Activated CD4-positive, CD25-positive, alpha-beta regulatory T cell treated with anti-CD3 and anti-CD28 coated beads, Interleukin-2, amount 50 U/mL, for 16 hours (primary cell): ENCODE measurements around the gene SUGCT.

ENCODE experiments used
- DNase-seq: peaks from one replicate; pipeline ENCODE4 v3.0.0-alpha.2; 2020; ENCODE audit warnings: low read depth, low spot score

SUGCT gene

DNA sequence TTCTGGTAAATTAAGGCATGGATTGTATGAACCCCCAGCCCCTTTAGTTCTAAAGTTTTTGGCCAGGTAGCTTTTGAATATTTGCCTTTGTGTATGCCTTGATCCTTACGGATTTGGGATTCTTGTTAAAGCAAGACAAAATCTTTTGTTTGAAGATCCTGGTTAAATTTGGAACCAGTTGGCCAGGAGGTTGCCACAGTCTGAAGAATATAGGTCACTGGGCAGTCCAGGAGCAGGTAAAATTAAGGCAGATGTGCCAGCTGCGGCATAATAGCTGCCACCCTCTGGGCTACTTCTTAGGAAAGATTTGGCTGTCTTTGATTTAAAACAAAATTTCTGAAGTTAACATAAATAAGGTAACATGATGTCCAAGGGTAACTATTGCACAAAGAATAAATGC is 192.3 kb downstream of the SUGCT start:
- no peak for DNase-seq

DNA sequence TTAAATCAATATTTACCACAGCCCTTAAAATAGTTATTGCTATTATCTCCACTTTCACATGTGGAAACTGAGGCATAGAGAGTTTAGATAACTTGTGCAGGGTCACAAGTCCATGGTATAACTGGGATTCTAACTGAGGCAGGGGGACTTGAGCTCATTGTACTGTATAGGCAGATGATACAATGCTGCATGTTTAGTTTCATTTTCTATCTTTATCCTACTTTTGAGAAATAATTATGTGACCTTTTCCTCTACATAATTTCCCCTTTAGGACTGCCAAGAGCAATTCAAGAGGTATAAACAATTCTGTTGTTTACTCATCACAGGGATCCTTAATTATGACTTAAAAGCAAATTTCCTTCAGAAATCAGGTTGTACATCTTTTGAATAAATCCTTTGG is 193.1 kb downstream of the SUGCT start:
- no peak for DNase-seq

DNA sequence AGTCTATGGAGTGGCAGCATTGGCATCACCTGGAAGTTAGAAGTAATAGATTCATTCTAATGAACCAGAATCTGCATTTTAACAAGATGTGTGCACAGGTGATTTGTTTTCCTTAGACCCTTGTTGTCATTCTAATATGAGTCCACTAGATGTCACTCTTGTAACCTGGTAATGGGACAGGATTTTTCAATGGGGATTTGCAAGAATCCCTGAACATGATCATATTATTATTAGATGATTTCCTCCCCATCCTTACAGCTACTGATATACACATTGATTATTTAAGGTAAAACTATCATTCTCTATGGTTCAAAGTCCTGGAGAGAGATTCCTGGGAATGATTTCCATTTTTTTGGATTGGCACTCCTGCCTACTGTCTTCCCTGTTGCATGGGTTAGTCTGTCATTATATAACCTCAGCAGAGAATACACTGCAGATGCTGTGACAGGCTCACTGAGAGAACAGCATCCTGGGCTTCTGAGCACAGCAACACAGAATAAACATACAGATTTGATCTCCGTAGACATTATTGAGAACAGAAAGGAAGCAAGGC is 194.9 kb downstream of the SUGCT start:
- no peak for DNase-seq

DNA sequence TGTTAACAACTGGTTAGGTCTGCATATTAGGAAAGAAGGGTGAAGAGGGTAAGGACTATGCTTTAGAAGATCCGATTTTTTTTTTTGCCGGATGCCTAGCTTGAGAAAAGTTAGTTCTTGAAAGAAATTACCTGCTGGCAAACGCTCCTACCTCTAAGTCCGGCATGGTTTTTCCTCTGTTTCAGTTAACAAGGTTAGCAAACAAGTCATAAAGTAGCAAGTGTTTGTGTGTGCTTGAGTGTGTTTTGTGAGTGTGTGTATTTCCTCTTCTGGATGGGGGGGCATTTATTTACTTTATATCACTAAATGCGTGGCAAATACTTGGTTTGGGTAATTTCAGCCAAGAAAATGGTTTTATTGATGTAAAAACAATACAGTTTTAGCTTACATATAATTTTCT is 195.6 kb downstream of the SUGCT start:
- DNase-seq = no peak

DNA sequence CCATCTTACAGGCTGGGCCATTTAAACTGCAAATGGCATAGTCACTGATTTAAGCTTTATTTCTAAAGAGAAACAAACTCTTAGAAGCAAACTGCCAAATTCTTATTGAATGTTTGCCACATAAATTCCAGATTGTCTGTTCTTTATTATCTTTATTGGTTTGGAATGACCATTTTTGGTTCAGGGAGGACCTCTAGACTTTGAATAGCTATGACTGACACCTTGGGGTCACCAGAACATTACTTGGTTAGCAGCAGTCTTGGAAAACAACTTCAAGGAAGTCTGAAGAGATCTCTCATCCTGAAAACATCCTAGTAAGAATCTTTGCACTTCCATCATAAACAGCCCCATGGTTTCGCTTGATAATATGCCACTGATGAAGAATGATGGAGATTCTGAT is 197.1 kb downstream of the SUGCT start:
- DNase-seq = no peak

DNA sequence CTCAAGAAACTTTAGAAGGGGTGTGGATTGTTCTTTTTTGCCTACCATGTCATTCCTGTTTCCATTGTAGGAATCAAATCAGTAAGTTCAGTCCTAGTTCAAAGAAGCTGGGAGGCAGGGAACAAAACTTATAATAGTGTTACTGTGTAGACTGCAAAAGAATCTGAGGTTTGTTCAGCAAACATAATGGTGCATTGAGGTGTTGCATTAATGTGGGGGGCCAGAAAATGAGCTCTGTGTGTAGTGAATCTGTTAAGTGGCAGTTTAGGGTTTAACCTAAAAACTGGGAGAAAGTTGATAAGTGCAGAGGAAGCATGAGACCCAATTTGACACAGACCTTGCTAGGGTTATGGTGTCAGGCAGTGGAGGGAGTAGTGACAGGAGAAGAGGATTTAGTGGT is 197.7 kb downstream of the SUGCT start:
- no peak for DNase-seq

DNA sequence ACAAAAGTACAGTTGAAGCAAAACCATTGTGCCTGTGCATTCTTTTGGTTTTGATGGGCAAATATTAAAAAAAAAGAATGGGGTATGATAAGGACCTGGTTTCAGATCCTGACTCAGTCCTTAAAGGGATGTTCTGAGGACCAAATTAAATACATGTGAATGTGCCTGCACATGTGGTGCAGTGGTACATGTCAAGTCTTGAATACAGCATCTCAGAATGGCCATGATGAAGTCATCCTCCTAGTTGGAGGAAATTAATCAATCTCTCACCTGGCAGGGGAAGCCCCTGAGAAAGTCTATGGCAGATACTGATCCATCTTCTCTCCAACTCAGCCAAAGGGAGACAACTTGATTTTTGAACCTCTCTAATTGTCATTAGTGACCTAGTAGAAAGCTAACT is 207.0 kb downstream of the SUGCT start:
- DNase-seq = no peak

DNA sequence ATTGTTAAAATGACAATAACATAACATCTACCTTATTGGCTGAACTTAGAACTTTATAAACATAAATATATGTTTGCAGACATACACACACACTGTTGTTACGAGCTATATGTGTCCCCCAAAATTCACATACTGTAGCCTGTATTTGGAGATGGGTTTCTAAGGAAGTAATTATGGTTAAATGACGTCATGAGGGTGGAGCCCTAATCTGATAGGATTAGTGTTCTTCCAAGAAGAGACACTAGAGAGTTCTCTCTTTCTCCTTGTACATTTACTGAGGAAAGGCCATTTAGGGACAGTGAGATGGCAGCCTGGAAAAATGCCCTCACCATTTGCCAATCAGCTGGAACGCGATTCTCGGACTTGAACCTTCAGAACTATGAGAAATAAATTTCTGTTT is 211.7 kb downstream of the SUGCT start:
- no peak for DNase-seq

DNA sequence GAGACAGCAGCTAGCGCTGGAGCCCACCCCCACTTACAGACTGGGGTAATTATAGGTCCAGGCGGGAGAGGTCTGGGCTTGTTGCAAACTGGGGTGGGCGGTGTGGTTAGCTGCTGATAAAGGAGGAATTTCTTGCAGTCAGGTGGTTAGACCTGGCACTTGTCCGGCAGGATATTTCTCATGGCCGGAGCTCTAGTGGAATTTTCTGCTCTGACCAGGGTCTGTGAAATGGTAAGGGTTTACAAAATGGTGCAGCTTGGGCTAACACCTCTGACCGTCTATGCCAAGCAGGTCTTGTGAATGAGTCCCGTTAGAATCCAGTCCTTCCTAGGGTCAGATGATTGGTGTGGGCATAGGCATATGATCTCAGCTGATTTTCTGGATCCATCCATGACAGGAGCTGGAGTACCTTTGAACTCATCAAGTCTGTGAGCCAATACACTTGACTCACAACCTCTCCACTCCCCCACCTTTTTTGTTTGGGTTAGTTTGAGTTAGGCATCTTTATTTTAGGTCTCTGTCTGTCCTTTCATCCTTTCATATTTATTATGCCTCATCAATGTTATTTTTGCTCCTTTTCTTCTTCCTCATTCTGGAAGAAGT is 213.4 kb downstream of the SUGCT start:
- no peak for DNase-seq

DNA sequence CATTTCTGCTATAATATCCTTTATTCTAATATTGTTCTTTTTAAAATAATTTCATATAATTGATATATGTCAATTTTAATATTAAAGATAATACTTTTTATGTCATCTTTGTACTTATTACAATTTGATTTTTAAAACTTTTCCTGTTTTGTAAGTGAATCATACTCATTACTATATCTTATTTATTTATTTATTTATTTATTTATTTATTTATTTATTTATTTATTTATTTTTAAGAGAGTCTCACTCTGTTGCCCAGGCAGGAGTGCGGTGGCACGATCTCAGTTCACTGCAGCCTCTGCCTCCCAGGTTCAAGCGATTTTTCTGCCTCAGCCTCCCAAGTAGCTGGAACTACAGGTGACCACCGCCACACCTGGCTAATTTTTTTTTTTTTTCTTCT is 215.3 kb downstream of the SUGCT start:
- no peak for DNase-seq

DNA sequence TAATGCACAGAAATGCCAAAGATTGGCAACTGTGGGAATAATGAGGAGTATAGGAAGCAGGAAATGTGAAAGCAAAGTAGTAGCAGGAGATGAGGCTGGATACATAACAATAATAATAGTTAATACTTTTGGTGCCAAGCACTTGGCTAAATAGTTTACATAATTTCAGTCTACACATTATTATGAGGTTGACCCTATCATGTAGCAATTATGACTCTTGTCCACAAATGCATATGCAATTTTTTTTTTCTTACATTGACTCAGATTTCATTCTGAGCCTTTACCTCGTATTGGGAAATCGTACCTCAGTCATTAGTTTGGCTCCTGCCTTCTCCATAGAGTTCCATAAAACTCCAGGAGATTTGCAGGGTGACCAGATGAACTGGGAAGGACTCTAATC is 219.9 kb downstream of the SUGCT start:
- no peak for DNase-seq

DNA sequence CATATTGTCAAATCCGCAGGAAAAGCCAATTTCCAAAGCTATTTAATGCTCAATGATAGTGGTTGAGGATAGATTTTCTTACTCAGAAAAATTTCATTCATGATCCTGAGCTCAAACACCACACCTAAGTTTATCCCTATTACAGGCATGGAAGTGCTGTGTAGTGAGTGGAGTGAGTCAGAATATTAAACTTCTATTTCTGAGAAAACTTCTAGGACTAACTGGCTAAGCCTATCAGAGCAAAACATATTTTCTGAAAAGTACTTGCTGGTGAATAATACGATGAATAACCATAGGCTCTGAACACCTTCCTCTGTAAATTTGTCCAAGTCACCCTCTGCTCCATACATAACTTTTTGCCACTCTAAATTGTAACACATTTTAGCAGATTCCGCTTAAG is 221.5 kb downstream of the SUGCT start:
- DNase-seq = no peak

DNA sequence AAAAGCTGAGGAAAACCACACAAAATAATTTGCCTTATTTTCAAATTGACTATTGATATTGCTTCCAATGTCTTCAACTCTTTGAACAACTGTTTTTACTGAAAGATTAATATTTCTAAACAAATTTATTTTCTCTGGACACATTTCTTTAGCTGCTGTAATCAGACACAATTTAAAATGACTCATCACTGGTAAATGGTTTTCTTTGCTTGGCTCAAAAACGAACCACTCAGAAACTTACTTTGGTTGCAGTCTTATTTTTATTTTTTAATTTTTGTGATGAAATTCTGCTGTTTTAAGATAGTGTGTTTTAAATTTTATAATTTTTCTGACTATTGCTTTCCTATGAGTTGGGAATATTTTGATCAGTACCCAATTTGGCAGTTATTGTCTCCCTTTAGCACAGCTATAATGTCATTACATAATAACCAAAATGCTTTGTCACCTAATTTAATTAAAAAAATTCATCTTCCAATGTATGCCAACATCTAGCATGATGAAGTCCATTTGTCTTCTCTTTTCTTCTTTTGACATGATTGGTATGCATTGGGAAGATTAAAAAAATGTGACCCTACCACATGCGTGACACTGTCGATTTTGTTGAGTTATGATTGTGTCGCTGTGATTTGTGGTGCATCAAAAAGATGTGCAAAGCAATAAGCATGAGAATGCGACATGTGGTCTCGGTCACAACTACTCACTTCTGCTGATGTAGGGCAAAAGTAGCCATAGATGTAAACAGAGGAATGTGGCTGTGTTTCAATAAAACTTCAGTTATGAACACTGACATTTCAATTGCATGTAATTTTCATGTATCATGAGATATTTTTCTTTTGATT is 222.3 kb downstream of the SUGCT start:
- no peak for DNase-seq

DNA sequence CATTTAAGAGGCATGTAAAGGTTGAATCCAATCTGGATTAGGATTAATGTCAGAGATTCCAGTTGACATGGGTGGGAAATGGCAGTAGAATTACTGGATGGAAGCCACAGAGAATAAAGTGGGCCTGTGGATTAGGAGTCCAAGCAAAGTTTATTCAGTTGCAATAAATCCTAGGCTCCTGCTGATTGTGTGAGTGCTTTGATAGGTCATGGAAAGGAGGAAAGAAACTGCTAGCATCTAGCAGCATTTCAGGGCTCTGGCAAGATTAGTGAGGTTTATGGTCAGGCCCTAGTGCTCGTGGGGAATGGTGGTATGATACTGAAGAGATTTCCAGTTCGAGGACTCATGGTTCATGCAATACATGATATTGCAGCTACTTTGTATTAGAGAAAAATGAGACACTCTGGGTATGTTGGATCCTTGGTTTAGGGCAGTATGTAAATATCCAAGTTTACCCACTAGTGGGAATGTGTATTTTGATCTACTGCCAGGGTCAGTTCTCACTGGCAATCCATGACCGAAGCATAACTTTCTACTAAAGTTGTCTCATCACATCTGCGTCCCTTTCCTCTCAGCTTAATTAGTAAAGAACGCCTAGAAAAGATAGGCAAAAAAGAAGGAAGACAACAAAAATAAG is 235.0 kb downstream of the SUGCT start:
- no peak for DNase-seq

DNA sequence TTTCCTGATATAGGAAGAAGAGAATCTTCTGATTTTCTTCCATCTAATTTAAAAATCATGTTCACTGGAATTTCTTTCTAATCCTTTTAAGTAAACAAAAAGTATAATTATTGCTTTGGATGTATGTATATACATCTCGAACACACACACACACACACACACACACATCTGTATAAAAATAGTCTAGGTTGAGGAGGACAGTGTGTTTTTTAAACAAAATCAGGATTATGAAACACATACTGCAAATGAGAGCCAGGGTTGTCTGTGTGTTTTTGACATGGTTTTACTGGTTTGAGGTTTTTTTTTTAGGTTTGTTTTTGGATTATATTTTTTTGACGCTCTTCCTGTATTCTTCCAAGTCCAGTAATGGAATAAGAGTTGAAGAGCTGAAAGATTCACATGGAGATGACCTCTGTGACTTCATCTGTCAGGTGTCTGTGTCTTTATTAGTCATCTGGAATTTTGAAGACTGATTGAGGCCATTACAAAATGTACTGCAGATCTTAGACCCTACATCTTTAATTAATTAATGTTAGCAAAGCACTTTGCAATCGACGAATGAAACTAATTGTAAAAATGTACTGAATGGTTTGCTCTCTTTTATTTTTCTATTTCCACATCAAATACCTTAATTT is 237.1 kb downstream of the SUGCT start:
- no peak for DNase-seq

DNA sequence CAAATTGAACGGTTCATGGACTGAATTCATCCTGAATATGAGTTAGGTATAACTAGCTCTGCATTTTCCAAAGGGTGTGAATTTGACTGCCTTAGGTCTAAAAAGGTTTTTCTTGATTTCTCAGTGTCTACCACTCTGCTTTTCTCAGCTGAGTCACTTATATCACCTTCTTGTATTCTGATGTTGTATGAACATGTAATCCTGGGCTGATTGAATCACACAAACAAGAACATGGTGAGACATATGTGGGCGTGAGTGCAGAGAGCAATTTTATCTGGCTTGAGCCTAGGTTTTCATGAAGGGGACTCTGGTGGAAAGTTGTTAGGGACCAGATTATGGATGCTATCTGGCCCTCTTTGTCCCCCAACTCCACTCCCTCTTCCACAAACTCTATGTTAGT is 239.8 kb downstream of the SUGCT start:
- DNase-seq = no peak

DNA sequence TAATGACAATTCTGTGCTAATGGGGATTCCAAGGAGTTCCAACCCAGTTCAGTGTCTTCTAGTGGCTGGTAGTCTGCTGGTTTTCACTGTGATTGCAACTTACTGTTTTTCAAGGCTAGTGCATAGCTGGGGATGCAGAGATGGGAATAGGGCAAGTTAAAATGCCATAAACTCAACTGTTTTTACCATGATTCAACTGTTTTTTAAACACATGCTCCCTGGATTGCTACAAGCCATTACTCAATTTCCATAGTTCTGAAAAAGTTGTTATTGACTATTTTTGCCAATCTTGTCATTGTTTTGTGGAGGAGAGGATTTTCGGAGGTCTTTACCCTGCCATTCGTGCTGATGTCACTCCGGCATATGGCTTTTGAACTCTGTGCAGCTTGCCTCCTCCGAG is 245.3 kb downstream of the SUGCT start:
- no peak for DNase-seq

DNA sequence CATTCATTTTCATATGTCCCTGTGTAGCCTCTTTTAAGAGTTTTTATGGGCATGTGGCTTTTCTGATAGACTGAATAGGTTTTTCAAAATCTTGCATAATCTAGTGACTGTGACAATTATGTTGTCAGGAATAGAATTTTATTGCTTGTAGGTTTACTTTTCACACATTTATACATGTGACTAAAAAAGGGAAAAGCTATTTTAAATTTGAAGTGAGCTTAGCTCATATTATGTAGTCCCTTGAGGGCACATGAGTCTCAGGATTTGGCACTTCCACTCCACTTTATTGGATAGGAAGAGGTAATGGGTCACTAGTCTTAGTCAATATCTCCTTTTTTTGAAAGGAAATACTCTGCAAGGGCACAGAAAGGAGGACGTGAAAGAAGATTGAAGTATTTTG is 247.3 kb downstream of the SUGCT start:
- no peak for DNase-seq

DNA sequence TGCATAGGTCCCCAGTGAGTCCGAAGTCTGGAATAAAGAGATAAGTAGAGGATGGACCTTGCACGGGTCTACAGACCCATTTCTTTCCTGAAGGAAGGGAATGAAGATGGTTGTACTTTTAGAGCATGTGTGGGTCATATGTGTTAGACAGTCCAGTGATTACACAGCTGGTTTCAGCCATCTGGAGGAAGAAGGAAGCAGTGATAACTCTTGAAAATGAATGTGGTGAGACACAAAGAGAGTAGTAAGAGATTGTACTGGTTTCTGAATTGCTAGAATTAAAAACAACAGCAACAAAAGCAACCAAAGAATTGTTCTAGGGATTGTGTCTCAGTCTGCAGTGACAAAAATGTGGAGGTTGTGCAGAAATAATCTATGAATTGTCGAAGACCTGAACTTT is 258.9 kb downstream of the SUGCT start:
- DNase-seq = no peak

DNA sequence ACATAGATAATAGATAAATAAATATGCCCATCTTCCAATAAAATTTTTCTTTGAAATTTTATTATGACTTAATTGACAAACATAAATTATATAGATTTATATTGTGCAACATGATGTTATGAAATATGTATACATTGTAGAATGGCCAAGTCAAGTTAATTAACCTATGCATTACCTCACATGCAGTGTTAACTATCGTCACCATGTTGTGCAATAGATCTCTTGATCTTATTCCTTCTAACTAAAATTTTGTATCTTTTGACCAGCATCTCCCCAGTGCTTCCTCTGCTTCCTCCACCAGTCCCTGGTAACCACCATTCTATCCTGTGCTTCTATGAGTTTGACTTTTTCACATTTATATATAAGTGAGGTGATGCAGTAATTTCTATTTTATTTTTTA is 259.6 kb downstream of the SUGCT start:
- no peak for DNase-seq

DNA sequence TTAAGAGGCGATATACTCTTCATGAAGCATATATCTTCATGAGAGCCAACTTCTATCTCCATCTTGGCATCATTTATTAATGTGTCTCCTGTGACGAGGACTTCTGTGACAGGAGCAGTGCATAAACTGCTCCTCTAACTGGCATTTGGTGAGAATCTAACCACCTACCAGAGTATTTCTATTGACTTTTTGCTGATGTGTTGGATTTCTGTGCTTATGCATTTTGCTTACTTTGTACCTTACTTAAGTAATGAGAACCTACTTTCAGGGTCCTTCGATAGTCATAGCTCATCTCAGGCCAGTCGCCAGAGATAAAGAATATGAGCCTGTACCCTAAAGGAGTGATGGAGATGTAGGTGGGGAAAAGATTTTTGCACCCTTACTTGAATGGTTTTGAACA is 265.7 kb downstream of the SUGCT start:
- DNase-seq = no peak

DNA sequence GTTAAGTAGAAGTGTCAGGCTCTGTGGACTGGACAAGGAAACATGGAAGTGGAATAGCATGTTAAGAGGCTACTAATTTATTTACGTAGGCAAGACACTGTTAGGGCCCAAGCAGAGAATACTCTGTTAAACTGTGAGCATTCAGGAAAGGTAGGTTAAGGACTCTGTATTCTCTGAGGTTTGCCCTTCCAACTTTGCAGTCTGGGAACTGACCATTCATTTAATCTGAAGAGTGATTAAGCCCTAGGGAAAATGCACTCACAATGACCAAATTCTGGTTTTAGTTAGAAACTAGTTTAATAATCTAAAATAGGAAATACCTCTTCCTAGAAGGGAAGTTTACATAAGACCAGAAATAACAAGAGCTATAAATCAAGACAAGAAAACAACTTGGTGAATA is 266.6 kb downstream of the SUGCT start:
- DNase-seq = no peak
